WTC11 (cell line): ENCODE results near the gene OTOS. TPM values are rescaled to one million over a fixed set of nuclear protein-coding genes. Genes with fewer than 3 reads are reported as not detected.

Experiments used
- ATAC-seq: fragments of 200-7000 bp; cut with Tn5 transposase; 2 replicates; pipeline ENCODE4 v1.10.0; 2021; ENCODE audit warnings: mild to moderate bottlenecking, moderate library complexity
- CTCF ChIA-PET: fragments of 300-600 bp; sonication (Branson Sonifier 250); formaldehyde crosslinking; loops from one replicate; lab custom pipeline; 2021; ENCODE audit warnings: antibody characterized with exemption; lab: Charles Lee
- POLR2A ChIA-PET: fragments of 350-600 bp; sonication (Branson Sonifier 250); formaldehyde crosslinking; loops from one replicate; lab custom pipeline; 2021; ENCODE audit warnings: antibody characterized with exemption; lab: Charles Lee
- DNase-seq: peaks from one replicate; pipeline ENCODE4 v3.0.0; 2021; ENCODE audit warnings: low spot score
- H3K27ac Mint-ChIP-seq: 2 replicates; pipeline ENCODE4 v1.8.0; 2021; ENCODE audit warnings: mixed read lengths
- H3K27me3 Mint-ChIP-seq: 2 replicates; pipeline ENCODE4 v1.8.0; 2021; ENCODE audit warnings: low read depth, mild to moderate bottlenecking, moderate library complexity, mixed read lengths
- H3K36me3 Mint-ChIP-seq: 2 replicates; pipeline ENCODE4 v1.8.0; 2021; ENCODE audit warnings: mixed read lengths
- H3K4me1 Mint-ChIP-seq: 2 replicates; pipeline ENCODE4 v1.8.0; 2022; ENCODE audit warnings: mixed read lengths
- H3K4me3 Mint-ChIP-seq: 2 replicates; pipeline ENCODE4 v1.8.0; 2021; ENCODE audit warnings: mild to moderate bottlenecking, moderate library complexity, mixed read lengths
- H3K9me3 Mint-ChIP-seq: 2 replicates; pipeline ENCODE4 v1.8.0; 2021; ENCODE audit warnings: mixed read lengths
- CREB1 ChIP-seq: sonication (generic); formaldehyde crosslinking; IDR thresholded peaks from 2 replicates; pipeline ENCODE4 v1.8.0; 2023; ENCODE audit warnings: mild to moderate bottlenecking, missing genetic modification reagents
- EMX1 ChIP-seq: fragments of 250-450 bp; sonication (Bioruptor Pico); IDR thresholded peaks from 2 replicates; pipeline ENCODE4 v1.8.0; 2021; ENCODE audit warnings: mild to moderate bottlenecking
- GRHL2 ChIP-seq: fragments of 250-450 bp; sonication (Bioruptor Pico); IDR thresholded peaks from 2 replicates; pipeline ENCODE4 v1.8.0; 2022; ENCODE audit warnings: mild to moderate bottlenecking, moderate library complexity; ENCODE audit not compliant: insufficient replicate concordance, severe bottlenecking
- HMGA2 ChIP-seq: fragments of 250-450 bp; sonication (Bioruptor Pico); IDR thresholded peaks from 2 replicates; pipeline ENCODE4 v1.4.0; 2021; ENCODE audit warnings: mild to moderate bottlenecking, moderate library complexity
- JAZF1 ChIP-seq: fragments of 250-450 bp; sonication (Bioruptor Pico); IDR thresholded peaks from 2 replicates; pipeline ENCODE4 v1.9.0; 2021; ENCODE audit warnings: moderate library complexity, mild to moderate bottlenecking, inconsistent platforms
- NFATC4 ChIP-seq: fragments of 250-450 bp; sonication (Bioruptor Pico); IDR thresholded peaks from 2 replicates; pipeline ENCODE4 v1.9.0; 2021; ENCODE audit warnings: mild to moderate bottlenecking
- NFE2L1 ChIP-seq: sonication (generic); formaldehyde crosslinking; IDR thresholded peaks from 2 replicates; pipeline ENCODE4 v1.8.1; 2023; ENCODE audit warnings: missing genetic modification reagents
- NR1H2 ChIP-seq: sonication (generic); formaldehyde crosslinking; IDR thresholded peaks from 2 replicates; pipeline ENCODE4 v1.9.0; 2021; ENCODE audit warnings: mild to moderate bottlenecking, moderate library complexity, missing genetic modification reagents
- OVOL2 ChIP-seq: fragments of 250-450 bp; sonication (Bioruptor Pico); IDR thresholded peaks from 2 replicates; pipeline ENCODE4 v1.9.0; 2021; ENCODE audit warnings: mild to moderate bottlenecking, borderline replicate concordance
- RORB ChIP-seq: fragments of 250-450 bp; sonication (Bioruptor Pico); IDR thresholded peaks from 2 replicates; pipeline ENCODE4 v1.9.0; 2021; ENCODE audit warnings: mild to moderate bottlenecking
- SMAD4 ChIP-seq: sonication (generic); formaldehyde crosslinking; IDR thresholded peaks from 2 replicates; pipeline ENCODE4 v1.8.0; 2022; ENCODE audit warnings: mild to moderate bottlenecking, missing genetic modification reagents
- TEAD4 ChIP-seq: sonication (generic); formaldehyde crosslinking; IDR thresholded peaks from 2 replicates; pipeline ENCODE4 v1.8.0; 2022; ENCODE audit warnings: mild to moderate bottlenecking, missing genetic modification reagents
- ZNF138 ChIP-seq: sonication (generic); formaldehyde crosslinking; conservative IDR thresholded peaks from 2 replicates; pipeline ENCODE4 v1.8.1; 2022; ENCODE audit warnings: mild to moderate bottlenecking, moderate library complexity, missing genetic modification reagents
- ZNF219 ChIP-seq: sonication (generic); formaldehyde crosslinking; IDR thresholded peaks from 2 replicates; pipeline ENCODE4 v1.8.0; 2023; ENCODE audit warnings: missing genetic modification reagents, mild to moderate bottlenecking, borderline replicate concordance
- ZNF232 ChIP-seq: sonication (generic); formaldehyde crosslinking; IDR thresholded peaks from 2 replicates; pipeline ENCODE4 v1.8.0; 2022; ENCODE audit warnings: mild to moderate bottlenecking, missing genetic modification reagents
- ZNF671 ChIP-seq: fragments of 250-450 bp; sonication (Bioruptor Pico); IDR thresholded peaks from 2 replicates; pipeline ENCODE4 v1.8.0; 2021; ENCODE audit warnings: mild to moderate bottlenecking
- total RNA-seq: library from RNA; stranded (reverse); gene quantifications from 3 replicates; pipeline ENCODE4 v1.2.3, GENCODE V29; 2021
- TF ChIP-seq, protein P1 (sequence below): fragments of 250-450 bp; sonication (Bioruptor Pico); IDR thresholded peaks from 2 replicates; pipeline ENCODE4 v1.9.0; 2021; ENCODE audit warnings: moderate library complexity, mild to moderate bottlenecking, inconsistent platforms, borderline replicate concordance
- TF ChIP-seq, protein P2 (sequence below): sonication (generic); formaldehyde crosslinking; IDR thresholded peaks from 2 replicates; pipeline ENCODE4 v1.8.1; 2023; ENCODE audit warnings: mild to moderate bottlenecking, moderate library complexity, missing genetic modification reagents
- TF ChIP-seq, protein P3 (sequence below): sonication (generic); formaldehyde crosslinking; IDR thresholded peaks from 2 replicates; pipeline ENCODE4 v1.8.1; 2023; ENCODE audit warnings: mild to moderate bottlenecking, missing genetic modification reagents
- TF ChIP-seq, protein P4 (sequence below): fragments of 250-450 bp; sonication (Bioruptor Pico); IDR thresholded peaks from 2 replicates; pipeline ENCODE4 v2.1.2; 2022; ENCODE audit warnings: mild to moderate bottlenecking, moderate library complexity
- TF ChIP-seq, protein P5 (sequence below): sonication (generic); formaldehyde crosslinking; IDR thresholded peaks from 2 replicates; pipeline ENCODE4 v1.8.0; 2022; ENCODE audit warnings: mild to moderate bottlenecking, missing genetic modification reagents
- TF ChIP-seq, protein P6 (sequence below): sonication (generic); formaldehyde crosslinking; IDR thresholded peaks from 2 replicates; pipeline ENCODE4 v1.8.0; 2023; ENCODE audit warnings: mild to moderate bottlenecking, missing genetic modification reagents
- TF ChIP-seq, protein P7 (sequence below): sonication (generic); formaldehyde crosslinking; IDR thresholded peaks from 2 replicates; pipeline ENCODE4 v1.8.1; 2022; ENCODE audit warnings: mild to moderate bottlenecking, moderate library complexity, missing genetic modification reagents

The OTOS gene
- total RNA-seq, 1 experiment from 2014 or later = not detected

DNA sequence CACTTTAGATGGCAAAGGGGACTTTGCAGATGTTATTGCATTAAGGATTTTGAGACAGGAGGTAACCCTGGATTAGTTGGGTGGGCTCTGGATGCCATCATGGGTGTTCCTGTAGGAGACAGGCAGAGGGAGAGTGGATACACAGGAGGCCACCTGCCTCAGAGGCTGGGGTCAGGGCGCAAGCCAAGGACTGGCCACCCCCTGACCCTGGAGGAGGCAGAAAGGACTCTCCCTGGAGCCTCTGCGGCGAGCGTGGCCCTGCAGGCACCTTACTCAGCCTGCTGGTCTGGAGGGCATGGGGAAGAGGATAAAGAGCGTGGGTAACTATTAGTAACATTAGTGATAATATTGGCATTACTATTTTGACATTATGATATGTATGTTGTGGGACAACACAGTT, 21.6 kb upstream of the OTOS start:
- Mint-ChIP-seq H3K36me3 (peaks cover 2% of the 10 kb centered on the region; the same call in 1 of the 2 replicates), H3K9me3 (peaks cover 14% of the 10 kb centered on the region), H3K27ac (no peak overlapping the region), H3K27me3 (0 out of 2 replicates have a peak, but pooled peaks cover 4% of the 10 kb centered on the region), H3K4me3 (no peak overlapping the region), H3K4me1 (no peaks in the 10 kb centered on the region)
- TF ChIP-seq NFE2L1 (no peak), ZNF232 (CRISPR knock-in tag) (no peak), TEAD4 (CRISPR knock-in tag) (no peak), SMAD4 (no peak), GRHL2 (no peak), NR1H2 (CRISPR knock-in tag) (no peak), OVOL2 (no peak), JAZF1 (CRISPR knock-in tag) (no peak), EMX1 (CRISPR knock-in tag) (no peak), CREB1 (no peak), ZNF138 (no peak)
- TF ChIP-seq, protein P1, sequence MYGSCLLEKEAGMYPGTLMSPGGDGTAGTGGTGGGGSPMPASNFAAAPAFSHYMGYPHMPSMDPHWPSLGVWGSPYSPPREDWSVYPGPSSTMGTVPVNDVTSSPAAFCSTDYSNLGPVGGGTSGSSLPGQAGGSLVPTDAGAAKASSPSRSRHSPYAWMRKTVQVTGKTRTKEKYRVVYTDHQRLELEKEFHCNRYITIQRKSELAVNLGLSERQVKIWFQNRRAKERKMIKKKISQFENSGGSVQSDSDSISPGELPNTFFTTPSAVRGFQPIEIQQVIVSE (CRISPR knock-in tag) = no peak
- TF ChIP-seq, protein P2, sequence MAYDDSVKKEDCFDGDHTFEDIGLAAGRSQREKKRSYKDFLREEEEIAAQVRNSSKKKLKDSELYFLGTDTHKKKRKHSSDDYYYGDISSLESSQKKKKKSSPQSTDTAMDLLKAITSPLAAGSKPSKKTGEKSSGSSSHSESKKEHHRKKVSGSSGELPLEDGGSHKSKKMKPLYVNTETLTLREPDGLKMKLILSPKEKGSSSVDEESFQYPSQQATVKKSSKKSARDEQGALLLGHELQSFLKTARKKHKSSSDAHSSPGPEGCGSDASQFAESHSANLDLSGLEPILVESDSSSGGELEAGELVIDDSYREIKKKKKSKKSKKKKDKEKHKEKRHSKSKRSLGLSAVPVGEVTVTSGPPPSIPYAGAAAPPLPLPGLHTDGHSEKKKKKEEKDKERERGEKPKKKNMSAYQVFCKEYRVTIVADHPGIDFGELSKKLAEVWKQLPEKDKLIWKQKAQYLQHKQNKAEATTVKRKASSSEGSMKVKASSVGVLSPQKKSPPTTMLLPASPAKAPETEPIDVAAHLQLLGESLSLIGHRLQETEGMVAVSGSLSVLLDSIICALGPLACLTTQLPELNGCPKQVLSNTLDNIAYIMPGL (CRISPR knock-in tag) = no peak
- TF ChIP-seq, protein P3, sequence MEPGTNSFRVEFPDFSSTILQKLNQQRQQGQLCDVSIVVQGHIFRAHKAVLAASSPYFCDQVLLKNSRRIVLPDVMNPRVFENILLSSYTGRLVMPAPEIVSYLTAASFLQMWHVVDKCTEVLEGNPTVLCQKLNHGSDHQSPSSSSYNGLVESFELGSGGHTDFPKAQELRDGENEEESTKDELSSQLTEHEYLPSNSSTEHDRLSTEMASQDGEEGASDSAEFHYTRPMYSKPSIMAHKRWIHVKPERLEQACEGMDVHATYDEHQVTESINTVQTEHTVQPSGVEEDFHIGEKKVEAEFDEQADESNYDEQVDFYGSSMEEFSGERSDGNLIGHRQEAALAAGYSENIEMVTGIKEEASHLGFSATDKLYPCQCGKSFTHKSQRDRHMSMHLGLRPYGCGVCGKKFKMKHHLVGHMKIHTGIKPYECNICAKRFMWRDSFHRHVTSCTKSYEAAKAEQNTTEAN (CRISPR knock-in tag) = no peak
- TF ChIP-seq, protein P4, sequence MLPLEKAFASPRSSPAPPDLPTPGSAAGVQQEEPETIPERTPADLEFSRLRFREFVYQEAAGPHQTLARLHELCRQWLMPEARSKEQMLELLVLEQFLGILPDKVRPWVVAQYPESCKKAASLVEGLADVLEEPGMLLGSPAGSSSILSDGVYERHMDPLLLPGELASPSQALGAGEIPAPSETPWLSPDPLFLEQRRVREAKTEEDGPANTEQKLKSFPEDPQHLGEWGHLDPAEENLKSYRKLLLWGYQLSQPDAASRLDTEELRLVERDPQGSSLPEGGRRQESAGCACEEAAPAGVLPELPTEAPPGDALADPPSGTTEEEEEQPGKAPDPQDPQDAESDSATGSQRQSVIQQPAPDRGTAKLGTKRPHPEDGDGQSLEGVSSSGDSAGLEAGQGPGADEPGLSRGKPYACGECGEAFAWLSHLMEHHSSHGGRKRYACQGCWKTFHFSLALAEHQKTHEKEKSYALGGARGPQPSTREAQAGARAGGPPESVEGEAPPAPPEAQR (CRISPR knock-in tag) = no peak
- ATAC-seq = no peak
- ChIA-PET POLR2A (no interaction called here), CTCF (no interaction called here)
- DNase-seq = no peak

DNA sequence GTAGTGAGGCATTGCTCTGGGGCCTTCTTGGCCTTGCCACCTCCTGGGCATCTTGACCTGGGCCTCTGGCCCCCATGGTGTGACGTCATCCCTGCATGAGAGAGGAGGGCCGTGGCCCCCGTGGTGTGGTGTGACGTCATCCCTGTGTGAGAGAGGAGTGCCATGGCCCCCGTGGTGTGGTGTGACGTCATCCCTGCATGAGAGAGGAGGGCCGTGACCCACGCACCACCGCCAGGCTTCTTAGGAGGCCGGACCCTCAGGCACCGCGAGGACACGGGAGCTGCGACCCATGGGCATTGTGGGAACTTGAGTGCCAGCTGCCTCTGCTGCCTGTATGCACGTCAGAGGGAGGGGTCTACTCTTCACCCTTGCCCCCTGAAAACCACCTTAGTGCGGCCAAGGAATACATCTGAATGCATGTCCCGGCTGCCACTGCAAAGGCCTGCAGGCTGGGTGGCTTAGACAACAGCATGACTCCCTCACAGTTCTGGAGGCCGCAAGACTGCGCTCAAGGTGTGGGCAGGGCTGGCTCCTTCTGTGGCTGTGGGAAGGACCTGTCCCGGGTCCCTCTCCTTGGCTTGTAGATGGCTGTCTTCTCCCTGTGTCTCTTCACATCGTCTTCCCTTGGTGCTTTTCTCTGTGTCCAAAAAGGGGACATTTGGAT, 20.8 kb upstream of the OTOS start:
- Mint-ChIP-seq H3K9me3 (peaks cover 14% of the 10 kb centered on the region), H3K4me3 (no peak overlapping the region), H3K27ac (no peak overlapping the region), H3K27me3 (0 out of 2 replicates have a peak, but pooled peaks cover 4% of the 10 kb centered on the region), H3K36me3 (peaks cover 2% of the 10 kb centered on the region; the same call in 1 of the 2 replicates), H3K4me1 (0 out of 2 replicates have a peak, but pooled peaks cover 2% of the 10 kb centered on the region)
- ChIA-PET CTCF (no interaction called here), POLR2A (no interaction called here)
- no peak for DNase-seq
- no peak for ATAC-seq
- TF ChIP-seq HMGA2 (no peak), NFATC4 (CRISPR knock-in tag) (no peak), ZNF219 (CRISPR knock-in tag) (no peak), NFE2L1 (no peak), ZNF671 (CRISPR knock-in tag) (no peak), RORB (CRISPR knock-in tag) (no peak)
- TF ChIP-seq, protein P5, sequence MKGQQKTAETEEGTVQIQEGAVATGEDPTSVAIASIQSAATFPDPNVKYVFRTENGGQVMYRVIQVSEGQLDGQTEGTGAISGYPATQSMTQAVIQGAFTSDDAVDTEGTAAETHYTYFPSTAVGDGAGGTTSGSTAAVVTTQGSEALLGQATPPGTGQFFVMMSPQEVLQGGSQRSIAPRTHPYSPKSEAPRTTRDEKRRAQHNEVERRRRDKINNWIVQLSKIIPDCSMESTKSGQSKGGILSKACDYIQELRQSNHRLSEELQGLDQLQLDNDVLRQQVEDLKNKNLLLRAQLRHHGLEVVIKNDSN (CRISPR knock-in tag) = no peak
- TF ChIP-seq, protein P6, sequence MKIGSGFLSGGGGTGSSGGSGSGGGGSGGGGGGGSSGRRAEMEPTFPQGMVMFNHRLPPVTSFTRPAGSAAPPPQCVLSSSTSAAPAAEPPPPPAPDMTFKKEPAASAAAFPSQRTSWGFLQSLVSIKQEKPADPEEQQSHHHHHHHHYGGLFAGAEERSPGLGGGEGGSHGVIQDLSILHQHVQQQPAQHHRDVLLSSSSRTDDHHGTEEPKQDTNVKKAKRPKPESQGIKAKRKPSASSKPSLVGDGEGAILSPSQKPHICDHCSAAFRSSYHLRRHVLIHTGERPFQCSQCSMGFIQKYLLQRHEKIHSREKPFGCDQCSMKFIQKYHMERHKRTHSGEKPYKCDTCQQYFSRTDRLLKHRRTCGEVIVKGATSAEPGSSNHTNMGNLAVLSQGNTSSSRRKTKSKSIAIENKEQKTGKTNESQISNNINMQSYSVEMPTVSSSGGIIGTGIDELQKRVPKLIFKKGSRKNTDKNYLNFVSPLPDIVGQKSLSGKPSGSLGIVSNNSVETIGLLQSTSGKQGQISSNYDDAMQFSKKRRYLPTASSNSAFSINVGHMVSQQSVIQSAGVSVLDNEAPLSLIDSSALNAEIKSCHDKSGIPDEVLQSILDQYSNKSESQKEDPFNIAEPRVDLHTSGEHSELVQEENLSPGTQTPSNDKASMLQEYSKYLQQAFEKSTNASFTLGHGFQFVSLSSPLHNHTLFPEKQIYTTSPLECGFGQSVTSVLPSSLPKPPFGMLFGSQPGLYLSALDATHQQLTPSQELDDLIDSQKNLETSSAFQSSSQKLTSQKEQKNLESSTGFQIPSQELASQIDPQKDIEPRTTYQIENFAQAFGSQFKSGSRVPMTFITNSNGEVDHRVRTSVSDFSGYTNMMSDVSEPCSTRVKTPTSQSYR (CRISPR knock-in tag) = no peak
- TF ChIP-seq, protein P7, sequence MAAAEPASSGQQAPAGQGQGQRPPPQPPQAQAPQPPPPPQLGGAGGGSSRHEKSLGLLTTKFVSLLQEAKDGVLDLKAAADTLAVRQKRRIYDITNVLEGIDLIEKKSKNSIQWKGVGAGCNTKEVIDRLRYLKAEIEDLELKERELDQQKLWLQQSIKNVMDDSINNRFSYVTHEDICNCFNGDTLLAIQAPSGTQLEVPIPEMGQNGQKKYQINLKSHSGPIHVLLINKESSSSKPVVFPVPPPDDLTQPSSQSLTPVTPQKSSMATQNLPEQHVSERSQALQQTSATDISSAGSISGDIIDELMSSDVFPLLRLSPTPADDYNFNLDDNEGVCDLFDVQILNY (CRISPR knock-in tag) = no peak
- TF ChIP-seq, protein P1 (CRISPR knock-in tag) = no peak
